HCT116 (cell line): Measurements from ENCODE around the gene KRT15. TPM values are rescaled to one million over a fixed set of nuclear protein-coding genes. Genes with fewer than 3 reads are reported as not detected.

Experiments
- ATAC-seq: fragments of 200-7000 bp; cut with Tn5 transposase; 2 replicates; pipeline ENCODE4 v1.9.1; 2020; ENCODE audit warnings: mild to moderate bottlenecking, moderate library complexity
- BruUV-seq: library from RNA; stranded (reverse); fragments of 400-500 nt; replicated peaks from 2 replicates; lab custom pipeline; 2021; lab: Mats Ljungman, UMichigan
- CTCF ChIA-PET: fragments of 300-600 bp; sonication (Branson Sonifier 250); formaldehyde crosslinking; loops from one replicate; lab custom pipeline; 2021; ENCODE audit warnings: antibody characterized with exemption; lab: Charles Lee
- POLR2A ChIA-PET: fragments of 300-600, 350-600 bp; sonication (Branson Sonifier 250); formaldehyde crosslinking; loops from one replicate; lab custom pipeline; 2021; ENCODE audit warnings: antibody characterized with exemption; lab: Charles Lee
- RAD21 ChIA-PET, 2 experiments: fragments of 300-600 bp; sonication (Branson Sonifier 250); formaldehyde crosslinking; loops; one replicate each; lab custom pipeline; 2023; ENCODE audit warnings: low total read pairs in 2 of 2; ENCODE audit not compliant: uncharacterized antibody in 2 of 2, unreplicated experiment in 2 of 2, low non-redundant PET in 1 of 2; lab: Charles Lee
- DNase-seq: peaks from one replicate; pipeline ENCODE4 v3.0.0-alpha.2; 2010; ENCODE audit warnings: low read depth, low spot score
- H2AFZ ChIP-seq: fragments of 200-600 bp; shearing (Covaris generic), sonication (generic); 2 replicates; pipeline ENCODE4 v1.6.1; 2017; ENCODE audit warnings: low read depth, mixed run types, mixed read lengths, antibody characterized with exemption, low read length; ENCODE audit not compliant: poor library complexity, severe bottlenecking
- H3K27ac ChIP-seq: 2 replicates; pipeline ENCODE4 v1.5.1; 2012; ENCODE audit warnings: low read depth, low read length
- H3K27me3 ChIP-seq: fragments of 200-600 bp; sonication (generic); 2 replicates; pipeline ENCODE4 v1.6.1; 2016; ENCODE audit warnings: mixed run types, low read length, mixed read lengths; ENCODE audit not compliant: insufficient read depth
- H3K36me3 ChIP-seq, 2 experiments: fragments of 200-500 bp in 1 of 2; fragments of 200-600 bp in 1 of 2; sonication (Bioruptor generic) in 1 of 2; sonication (generic) in 1 of 2; 2 replicates each; pipeline versions ENCODE4 v1.5.1 to v1.6.1; 2014 to 2016; ENCODE audit warnings: low read length in 2 of 2, inconsistent platforms in 1 of 2, mixed read lengths in 1 of 2, mixed run types in 1 of 2; ENCODE audit not compliant: insufficient read depth in 2 of 2, control insufficient read depth in 1 of 2
- H3K4me1 ChIP-seq, 2 experiments: fragments of 200-600 bp in 1 of 2; sonication (generic) in 1 of 2; 2 replicates each; pipeline versions ENCODE4 v1.5.1 to v1.6.1; 2012 to 2017; ENCODE audit warnings: low read length in 2 of 2, inconsistent platforms in 1 of 2, mild to moderate bottlenecking in 1 of 2, mixed read lengths in 1 of 2, mixed run types in 1 of 2, moderate library complexity in 1 of 2; ENCODE audit not compliant: insufficient read depth in 2 of 2, control insufficient read depth in 1 of 2
- H3K4me2 ChIP-seq: fragments of 200-600 bp; sonication (generic); 2 replicates; pipeline ENCODE4 v1.6.1; 2017; ENCODE audit warnings: mixed run types, low read length, mixed read lengths
- H3K4me3 ChIP-seq, 2 experiments: fragments of 200-600 bp in 1 of 2; sonication (generic) in 1 of 2; replicated peaks in 1 of 2; 2 replicates each; pipeline ENCODE4 v1.5.1; 2011 to 2016; ENCODE audit warnings: low read length in 2 of 2, control low read depth in 1 of 2, low read depth in 1 of 2, mild to moderate bottlenecking in 1 of 2, mixed read lengths in 1 of 2, mixed run types in 1 of 2
- H3K79me2 ChIP-seq: fragments of 200-600 bp; sonication (generic); 2 replicates; pipeline ENCODE4 v1.6.1; 2017; ENCODE audit warnings: mild to moderate bottlenecking, mixed run types, low read length, moderate library complexity, mixed read lengths; ENCODE audit not compliant: insufficient read depth
- H3K9ac ChIP-seq: fragments of 200-600 bp; sonication (generic); 2 replicates; pipeline ENCODE4 v1.6.1; 2016; ENCODE audit warnings: low read length, mixed read lengths
- H3K9me2 ChIP-seq: fragments of 200-600 bp; sonication (generic), shearing (Covaris generic); 2 replicates; pipeline ENCODE4 v1.6.1; 2017; ENCODE audit warnings: mixed run types, mild to moderate bottlenecking, moderate library complexity; ENCODE audit not compliant: insufficient read depth
- H3K9me3 ChIP-seq, 2 experiments: fragments of 200-500 bp in 1 of 2; fragments of 200-600 bp in 1 of 2; sonication (Bioruptor generic) in 1 of 2; sonication (generic) in 1 of 2; 2 replicates each; pipeline ENCODE4 v1.6.1; 2014 to 2017; ENCODE audit warnings: low read length in 2 of 2, mixed read lengths in 2 of 2, inconsistent platforms in 1 of 2, low read depth in 1 of 2, mild to moderate bottlenecking in 1 of 2, mixed run types in 1 of 2, moderate library complexity in 1 of 2; ENCODE audit not compliant: control insufficient read depth in 1 of 2, insufficient read depth in 1 of 2
- H4K20me1 ChIP-seq: fragments of 200-600 bp; sonication (generic), shearing (Covaris generic); 2 replicates; pipeline ENCODE4 v1.6.1; 2017; ENCODE audit warnings: mixed run types, mild to moderate bottlenecking, moderate library complexity; ENCODE audit not compliant: insufficient read depth
- CBX3 ChIP-seq: IDR thresholded peaks from 2 replicates; pipeline ENCODE4 v1.6.1; 2012; ENCODE audit warnings: low read depth
- CEBPB ChIP-seq: IDR thresholded peaks from 2 replicates; pipeline ENCODE4 v1.6.1; 2012; ENCODE audit warnings: low read depth
- CTCF ChIP-seq, 3 experiments: fragments of 200-600 bp in 1 of 3; sonication (generic) in 1 of 3; IDR thresholded peaks in 2 of 3; conservative IDR thresholded peaks in 1 of 3; 2 replicates each; pipeline ENCODE4 v1.5.1; 2012 to 2017; ENCODE audit warnings: low read depth in 2 of 3, low read length in 2 of 3, antibody characterized with exemption in 1 of 3, borderline replicate concordance in 1 of 3, control low read depth in 1 of 3, mild to moderate bottlenecking in 1 of 3, mixed read lengths in 1 of 3, mixed run types in 1 of 3, moderate library complexity in 1 of 3; ENCODE audit not compliant: insufficient read depth in 1 of 3
- EGR1 ChIP-seq: IDR thresholded peaks from 2 replicates; pipeline ENCODE4 v1.6.1; 2012; ENCODE audit warnings: low read depth
- EZH2 ChIP-seq: fragments of 200-600 bp; sonication (generic); IDR thresholded peaks from 2 replicates; pipeline ENCODE4 v1.6.1; 2017; ENCODE audit warnings: antibody characterized with exemption, mixed run types
- EZH2phosphoT487 ChIP-seq: fragments of 200-600 bp; IDR thresholded peaks from 2 replicates; pipeline ENCODE4 v1.6.1; 2018; ENCODE audit warnings: antibody characterized with exemption, borderline replicate concordance
- JUND ChIP-seq: IDR thresholded peaks from 2 replicates; pipeline ENCODE4 v1.6.1; 2012
- POLR2AphosphoS5 ChIP-seq: IDR thresholded peaks from 2 replicates; pipeline ENCODE4 v1.6.1; 2011; ENCODE audit warnings: mild to moderate bottlenecking, low read depth, low read length, moderate library complexity
- RAD21 ChIP-seq: IDR thresholded peaks from 2 replicates; pipeline ENCODE4 v1.6.1; 2012; ENCODE audit warnings: low read depth, mild to moderate bottlenecking
- SP1 ChIP-seq: IDR thresholded peaks from 2 replicates; pipeline ENCODE4 v1.6.1; 2012; ENCODE audit warnings: low read depth
- SRF ChIP-seq: IDR thresholded peaks from 2 replicates; pipeline ENCODE4 v1.6.1; 2012; ENCODE audit warnings: low read depth
- intact Hi-C: fragments of 100-400 bp; cut with micrococcal nuclease; formaldehyde crosslinking; loops from 2 replicates; pipeline ENCODE4 v1.10.0; 2022
- total RNA-seq: library from RNA; stranded (reverse); gene quantifications from one replicate; pipeline ENCODE4 v1.2.1, GENCODE V29; 2021; ENCODE audit not compliant: unreplicated experiment

Gene KRT15
- total RNA-seq, 1 experiment from 2014 or later = 37.1 TPM

- ChIA-PET RAD21 (no interaction called here), CTCF (interaction anchor here (4.9 kb wide), 1 partner anchor 10 kb away, joined by 39 read pairs; no protein-coding TSS in a partner anchor), POLR2A (interaction anchor here (0.7 to 2.1 kb wide), 2 partner anchors 8 to 10 kb away, joined by 3 to 6 read pairs; no protein-coding TSS in a partner anchor)
- Histone ChIP-seq H3K4me2 (peak overlapping the region; percentile 30; the same call in 1 of the 2 replicates), H3K27ac (no peak overlapping the region), H3K36me3 (no peaks in the 10 kb centered on the region), H3K27me3 (no peaks in the 10 kb centered on the region), H4K20me1 (no peaks in the 10 kb centered on the region), H3K4me3 (no peak overlapping the region), H3K79me2 (no peaks in the 10 kb centered on the region), H3K4me1 (peaks cover 22 to 64% of the 10 kb centered on the region in 2 experiments), H2AFZ (no peak overlapping the region), H3K9me3 (no peaks in the 10 kb centered on the region), H3K9ac (no peak overlapping the region), H3K9me2 (no peaks in the 10 kb centered on the region)
- ATAC-seq = no peak
- BruUV-seq = no TSS peak
- DNase-seq = no peak
- intact Hi-C loops = no loop called here
- no peak for TF ChIP-seq CEBPB
- TF ChIP-seq EZH2phosphoT487 = no peak
- no peak for TF ChIP-seq SP1
- TF ChIP-seq CTCF (IDR thresholded peaks at IDR 0.05 in 2 of 3, conservative IDR thresholded peaks at IDR 0.05 in 1 of 3; ENCODE audit: borderline replicate concordance in 1 of 3, insufficient read depth in 1 of 3, low read depth in 2 of 3, low read length in 2 of 3) = no peak
- no peak for TF ChIP-seq JUND
- no peak for TF ChIP-seq EGR1
- no peak for TF ChIP-seq RAD21
- TF ChIP-seq SRF = no peak
- no peak for TF ChIP-seq EZH2
- no peak for TF ChIP-seq CBX3
- TF ChIP-seq POLR2AphosphoS5 = no peak
These were observed 19.9 kb upstream of the KRT15 start for GRCh38 chr17:41538565-41538991.
